ENCODE results near the gene GFOD1. TPM values are rescaled to one million over a fixed set of nuclear protein-coding genes. Genes with fewer than 3 reads are reported as not detected.

Gene GFOD1
- total and polyA plus RNA-seq, 10 of the 15 experiments (the other 5 are each of a cell fraction or from before 2014, with no cell fraction given): 6.5 to 41.4 (median 16.0) TPM

DNA sequence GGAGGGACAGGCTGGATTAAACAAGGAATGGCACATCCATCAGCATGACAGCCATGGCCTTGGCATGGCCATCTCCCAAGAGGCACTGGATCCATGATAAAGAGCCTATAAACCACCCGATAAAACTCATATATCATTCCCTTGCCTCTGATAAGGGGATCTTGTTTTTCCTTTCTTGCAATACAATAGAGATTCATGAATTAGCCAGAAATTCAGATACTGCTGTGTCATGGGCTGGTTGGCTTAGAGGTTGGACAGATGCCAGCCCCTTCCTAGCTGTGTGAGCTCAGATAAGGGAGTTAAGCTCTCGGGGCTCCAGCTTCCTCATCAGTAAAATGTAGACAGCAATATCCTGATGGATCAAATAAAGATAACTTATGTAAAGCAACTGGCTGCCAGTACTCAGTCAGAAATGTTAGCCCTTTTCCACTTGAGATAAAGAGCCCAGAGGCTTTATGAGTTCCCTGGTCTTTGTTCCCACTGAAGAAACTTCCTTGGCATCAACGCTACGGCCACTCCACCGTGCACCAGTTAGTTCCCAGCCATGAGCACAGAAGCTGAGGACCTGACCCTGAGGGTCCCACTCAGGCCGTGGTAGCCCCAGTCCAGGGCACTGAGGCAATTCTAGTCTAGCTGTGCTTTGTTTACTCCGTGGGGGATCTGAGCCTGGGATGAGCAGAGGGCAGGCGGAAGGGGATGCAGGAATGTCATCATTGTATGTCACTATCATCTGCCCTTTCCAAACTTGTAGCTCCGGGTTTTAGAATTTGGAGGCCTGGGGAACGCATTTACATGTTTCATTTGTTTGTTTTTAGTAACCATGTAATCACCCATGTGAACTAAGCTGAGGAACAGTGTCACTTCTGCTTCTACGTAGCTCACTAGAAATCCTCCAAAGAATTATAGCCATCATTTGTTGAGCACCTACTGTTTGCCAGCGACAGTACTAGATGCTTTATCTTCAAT, 91.8 kb downstream of the GFOD1 start (continued):
- TF ChIP-seq ASH2L (IDR thresholded peaks at IDR 0.05; ENCODE audit: borderline replicate concordance, low read depth) (no peak), KAT2A (conservative IDR thresholded peaks at IDR 0.05; ENCODE audit: control insufficient read depth, low read depth, low read length) (no peak)

- no peak overlapping the region for H3K9ac ChIP-seq (ENCODE audit: control insufficient read depth, insufficient read depth, low read length)
- no peak overlapping the region for H3K4me2 ChIP-seq (ENCODE audit: control insufficient read depth, insufficient read depth)
- ChIA-PET CTCF (interaction anchor here (0.6 to 3.2 kb wide), 4 partner anchors 8 to 35 kb away, joined by 3 to 10 read pairs (median 4); no protein-coding TSS in a partner anchor), RAD21 (ENCODE audit: unreplicated experiment) (interaction anchor here (0.8 to 8.4 kb wide), 4 partner anchors 8 to 54 kb away, joined by 3 to 109 read pairs (median 11); no protein-coding TSS in a partner anchor), SMC1A (ENCODE audit: uncharacterized antibody, unreplicated experiment) (interaction anchor here (1.0 to 12.3 kb wide), 3 partner anchors 8 to 32 kb away, joined by 3 to 240 read pairs (median 7); no protein-coding TSS in a partner anchor), POLR2A (interaction anchor here (0.9 to 8.4 kb wide), 5 partner anchors 8 to 53 kb away, joined by 3 to 96 read pairs (median 6); no protein-coding TSS in a partner anchor)
- no peak for TF ChIP-seq CREB1 (IDR thresholded peaks at IDR 0.05; ENCODE audit: low read depth)
- in situ Hi-C loops (cut with MboI) (no loop called here), intact Hi-C loops (cut with micrococcal nuclease; ENCODE audit: unreplicated experiment) (no loop called here)
- no peaks in the 10 kb centered on the region for H4K20me1 ChIP-seq (ENCODE audit: control insufficient read depth, insufficient read depth)
- H3K36me3 ChIP-seq (ENCODE audit: control insufficient read depth in 2 of 2, insufficient read depth in 2 of 2, low read length in 1 of 2): no peaks in the 10 kb centered on the region; a peak in 2 of 4 replicates
- WGBS (ENCODE audit: insufficient coverage, insufficient replicate concordance, low lambda C conversion rate, missing lambda C conversion rate): 50% methylated on average over 2 of the region's 2 CpGs
- no peak for DNase-seq (ENCODE audit: low read depth, low spot score)
- no peak for FAIRE-seq
- peaks cover 25% of the 10 kb centered on the region for H3K4me1 ChIP-seq (ENCODE audit: control insufficient read depth, insufficient read depth, low read length)
- BruUV-seq (replicated peaks): no TSS peak
- H3K27me3 ChIP-seq (replicated peaks in 1 of 2; ENCODE audit: control insufficient read depth in 2 of 2, insufficient read depth in 2 of 2, low read length in 1 of 2): no peaks in the 10 kb centered on the region
- H3K27ac ChIP-seq (ENCODE audit: control insufficient read depth, insufficient read depth): no peak overlapping the region
- H3K4me3 ChIP-seq: no peak overlapping the region
- no peak for ATAC-seq
- peaks cover 29% of the 10 kb centered on the region for H3K79me2 ChIP-seq (ENCODE audit: control insufficient read depth, insufficient read depth, low read length)
- H2AFZ ChIP-seq (ENCODE audit: control insufficient read depth, low read depth, low read length): no peak overlapping the region
- H3K9me3 ChIP-seq (replicated peaks; ENCODE audit: control insufficient read depth, insufficient read depth, low read length): peaks cover 5% of the 10 kb centered on the region; the same call in 2 of the 3 replicates
Measured at GRCh38 chr6:13392462-13392861, 94.9 kb downstream of the GFOD1 start.

All from GM12878 (cell line).